Activated gamma-delta T cell treated with Interleukin-2 at 50 U/mL for 16 hours (primary cell): ENCODE measurements around the gene IRGC.

ENCODE experiments used
- DNase-seq: peaks from one replicate; pipeline ENCODE4 v3.0.0-alpha.2; 2020

The IRGC gene

DNA sequence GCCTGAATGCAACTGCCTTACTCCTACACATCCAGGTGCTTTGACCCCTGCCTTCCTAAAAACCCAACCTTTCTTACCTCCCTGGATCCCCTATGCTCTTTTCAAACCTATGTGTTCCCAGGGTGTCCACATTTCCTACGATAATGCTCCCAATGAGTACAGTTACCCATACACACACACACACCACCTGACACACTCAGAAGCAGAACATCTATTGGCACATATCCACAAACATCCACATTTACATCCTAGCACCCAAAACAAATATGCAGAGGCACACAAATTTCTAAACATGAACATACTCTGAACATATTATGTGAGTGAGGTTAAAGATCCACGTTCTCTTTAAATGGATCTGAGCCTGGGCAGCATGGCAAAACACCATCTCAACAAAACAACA, 23.5 kb upstream of the IRGC start:
- DNase-seq: no peak

DNA sequence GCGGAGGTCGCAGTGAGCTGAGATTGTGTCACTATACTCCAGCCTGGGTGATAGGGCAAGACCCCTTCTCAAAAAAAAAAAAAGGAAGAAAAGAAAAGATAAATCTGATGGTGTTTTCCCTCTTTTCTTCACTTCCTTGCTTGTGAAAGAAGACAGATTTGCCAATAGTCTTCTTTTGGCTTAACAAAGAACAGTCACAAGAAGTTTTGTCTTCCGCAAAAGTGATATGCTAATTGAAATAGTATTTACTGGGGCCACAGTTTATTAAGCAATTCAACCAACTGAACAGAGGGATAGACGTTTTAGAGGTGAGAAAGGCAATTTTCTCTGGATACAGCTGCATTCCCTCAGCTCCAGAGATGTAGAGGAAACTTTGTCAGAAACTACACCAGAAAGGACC, 23.0 kb upstream of the IRGC start:
- no peak for DNase-seq

DNA sequence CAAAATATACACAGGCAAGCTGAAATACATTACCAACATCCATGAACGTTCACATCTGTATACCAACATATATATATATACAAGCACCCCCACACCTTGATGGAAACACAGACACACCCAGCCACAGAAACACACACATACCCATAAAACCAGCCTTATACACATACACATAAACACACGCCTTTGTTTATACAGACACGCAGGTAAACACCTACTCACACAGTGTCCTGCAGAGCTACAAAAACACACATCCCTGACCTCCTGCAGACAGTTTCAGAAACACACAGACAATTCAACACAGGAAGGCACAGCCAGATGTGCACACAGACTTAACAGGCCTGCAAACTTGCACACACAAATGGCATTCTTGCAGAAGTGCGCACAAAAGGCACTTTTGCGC, 21.3 kb upstream of the IRGC start:
- DNase-seq: no peak

DNA sequence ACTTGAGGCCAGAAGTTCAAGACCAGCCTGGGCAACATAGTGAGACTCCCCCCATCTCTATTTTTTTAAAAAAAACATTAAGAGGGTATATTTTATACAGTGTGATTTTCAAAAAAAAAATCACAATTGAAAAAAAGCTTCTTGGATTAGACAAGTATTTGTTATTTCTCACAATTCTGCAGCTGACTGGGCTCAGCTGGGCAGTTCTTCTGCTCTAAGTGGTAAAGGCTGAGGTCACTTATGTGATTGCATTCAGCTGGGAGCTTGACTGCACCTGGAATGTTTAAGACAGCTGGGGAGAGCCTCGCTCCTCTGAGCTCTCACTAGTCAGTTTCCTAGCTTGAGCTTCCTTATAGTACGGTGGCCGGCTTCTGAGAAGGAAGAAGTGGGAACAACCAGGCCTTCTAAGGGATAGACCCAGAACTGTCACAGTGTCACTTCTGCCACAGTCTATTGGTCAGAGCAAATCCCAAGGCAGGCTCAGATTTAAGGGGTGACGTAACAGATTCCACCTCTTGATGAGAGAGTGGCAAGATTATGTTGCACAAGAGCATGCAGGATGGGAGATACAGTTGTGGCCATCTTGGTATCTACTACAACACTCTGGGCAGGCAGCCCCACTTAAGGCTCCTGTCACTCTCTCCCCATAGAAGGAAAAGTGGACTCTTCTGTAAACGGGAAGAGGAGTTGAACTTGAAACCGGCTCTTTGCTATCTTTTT, 19.7 kb upstream of the IRGC start:
- no peak for DNase-seq

DNA sequence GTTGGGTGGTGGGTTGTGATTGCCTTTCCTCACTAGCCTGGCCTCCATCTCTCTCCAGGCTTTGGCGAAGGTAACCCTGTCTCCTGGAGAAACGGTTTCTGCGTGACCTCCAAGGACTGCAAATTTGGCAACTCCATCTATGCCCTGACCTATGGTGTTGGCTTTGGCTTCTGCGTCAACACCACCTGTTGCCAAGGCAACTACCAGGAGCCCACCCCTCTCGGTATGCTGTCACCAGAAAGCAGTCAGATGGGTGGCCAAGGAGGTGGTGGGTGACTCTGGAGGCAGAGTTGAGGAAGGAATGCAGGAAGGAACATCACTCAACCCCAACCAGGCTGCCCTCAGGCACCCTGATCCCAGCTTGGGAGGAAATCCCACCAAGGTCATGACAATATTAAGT, 18.6 kb upstream of the IRGC start:
- DNase-seq: no peak

DNA sequence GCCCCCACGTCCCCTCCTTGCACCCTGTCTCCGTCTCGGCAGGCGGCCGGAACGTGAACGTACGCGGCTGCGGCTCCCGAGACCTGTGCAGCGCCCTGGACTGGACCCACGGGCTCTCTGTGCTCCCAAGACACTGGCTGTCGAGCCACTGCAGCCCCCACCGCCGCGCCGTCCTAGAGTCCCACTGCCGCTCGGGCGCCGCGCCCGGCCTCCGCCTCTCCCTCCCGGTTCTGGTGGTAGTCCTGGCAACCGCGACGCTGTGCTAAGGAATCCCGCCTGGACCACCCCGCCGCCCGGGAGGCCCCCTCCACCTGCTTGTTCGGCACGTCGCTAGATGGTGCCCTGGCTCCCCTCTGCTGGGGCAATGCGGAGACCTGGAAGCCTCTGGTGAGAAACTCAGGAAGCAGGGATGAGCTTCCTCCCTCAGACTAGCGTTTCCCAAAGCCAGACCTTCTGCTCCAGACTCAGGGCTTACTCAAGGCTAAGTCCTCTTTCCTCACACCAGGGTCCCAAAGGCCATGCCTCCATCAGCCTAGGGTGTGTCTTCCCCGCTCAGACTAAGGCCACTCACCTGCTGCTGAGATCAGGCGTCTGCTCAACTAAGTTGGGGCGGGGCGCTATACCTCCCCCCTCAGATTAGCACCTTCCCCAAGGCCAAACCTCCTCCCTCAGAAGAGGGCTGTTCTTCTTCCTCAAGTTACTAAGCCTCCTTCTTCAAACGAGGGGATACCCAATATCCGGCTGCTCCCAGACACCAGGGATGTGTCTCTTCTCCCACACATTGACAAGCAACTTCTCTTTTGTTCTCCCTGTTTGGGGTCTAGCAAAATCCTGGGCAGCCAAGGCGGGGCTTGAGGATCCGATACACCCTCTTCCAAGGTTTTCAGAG, 16.1 kb upstream of the IRGC start:
- DNase-seq: no peak

DNA sequence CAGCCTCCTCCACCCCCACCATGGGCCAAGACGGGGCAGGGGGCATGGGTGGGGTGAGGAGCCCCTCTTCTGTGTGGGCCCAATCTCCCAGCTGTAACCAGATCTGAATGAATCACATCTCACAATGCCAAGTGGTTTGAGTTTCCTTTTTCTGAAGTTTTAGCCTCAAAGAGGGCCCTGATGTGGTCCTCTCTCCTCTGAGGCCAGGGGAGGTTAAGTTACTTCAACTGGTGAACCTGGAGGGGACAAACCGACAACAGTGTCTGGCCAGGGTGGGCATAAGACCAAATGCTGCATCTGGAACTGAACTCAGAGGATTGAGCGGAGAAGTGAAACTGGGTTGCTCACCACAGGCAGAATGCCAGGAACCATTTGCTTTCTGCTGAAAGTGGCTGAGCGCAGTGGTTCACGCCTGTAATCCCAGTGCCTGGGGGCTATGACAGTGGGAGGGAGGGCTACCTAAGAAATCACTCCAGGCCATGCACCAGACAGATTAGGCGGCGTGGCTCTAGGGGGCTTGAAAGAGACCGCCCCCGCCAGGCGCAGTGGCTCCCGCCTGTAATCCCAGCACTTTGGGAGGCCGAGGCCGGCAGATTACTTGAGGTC, 15.4 kb upstream of the IRGC start:
- no peak for DNase-seq

DNA sequence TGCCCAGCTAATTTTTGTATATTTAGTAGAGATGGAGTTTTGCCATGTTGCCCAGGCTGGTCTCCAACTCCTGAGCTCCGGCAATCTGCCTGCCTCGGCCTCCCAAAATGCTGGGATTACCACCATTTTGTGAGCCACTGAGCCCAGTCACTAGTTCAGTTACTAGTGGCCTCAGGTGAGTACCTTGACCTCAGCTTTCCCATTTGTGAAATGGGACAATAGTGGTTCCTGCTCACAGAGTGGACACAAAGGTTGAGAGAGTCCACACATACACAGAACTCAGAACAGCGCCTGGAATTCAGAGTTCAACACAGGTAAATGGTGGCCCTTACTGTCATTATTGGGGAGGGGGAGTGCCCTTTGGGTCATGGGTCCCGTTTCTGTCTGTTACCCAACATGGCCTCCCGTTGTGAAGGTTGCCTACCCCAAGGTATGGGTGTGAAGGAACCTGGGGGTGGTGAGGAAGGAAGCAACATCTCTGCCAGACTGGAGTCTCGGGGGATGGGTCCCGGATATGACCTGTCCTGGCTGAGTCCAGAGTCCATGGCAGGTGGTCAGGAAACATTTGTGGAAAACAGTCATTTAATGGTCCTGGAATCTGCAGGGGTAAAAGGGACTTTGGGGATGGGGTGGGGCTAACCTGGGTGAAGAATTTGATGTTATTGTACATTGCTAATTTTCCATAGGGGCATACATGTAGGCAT, 11.7 kb upstream of the IRGC start:
- no peak for DNase-seq

DNA sequence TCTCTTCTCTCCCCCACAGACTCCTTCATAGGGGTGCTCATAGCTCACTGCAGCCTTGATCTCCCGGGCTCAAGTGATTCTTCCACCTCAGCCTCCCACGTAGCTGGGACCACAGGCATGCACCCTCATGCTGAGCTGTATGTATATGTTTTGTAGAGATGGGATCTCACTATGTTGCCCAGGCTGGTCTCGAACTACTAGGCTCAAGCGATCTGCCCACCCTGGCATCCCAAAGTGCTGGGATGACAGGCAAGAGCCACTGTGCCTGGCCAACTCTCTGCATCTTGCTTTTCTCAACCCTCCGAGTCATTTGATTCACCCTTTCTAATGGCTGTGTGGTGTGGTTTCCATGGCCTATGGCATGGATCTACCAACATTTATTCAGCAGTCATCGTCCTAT, 10.1 kb upstream of the IRGC start:
- no peak for DNase-seq

DNA sequence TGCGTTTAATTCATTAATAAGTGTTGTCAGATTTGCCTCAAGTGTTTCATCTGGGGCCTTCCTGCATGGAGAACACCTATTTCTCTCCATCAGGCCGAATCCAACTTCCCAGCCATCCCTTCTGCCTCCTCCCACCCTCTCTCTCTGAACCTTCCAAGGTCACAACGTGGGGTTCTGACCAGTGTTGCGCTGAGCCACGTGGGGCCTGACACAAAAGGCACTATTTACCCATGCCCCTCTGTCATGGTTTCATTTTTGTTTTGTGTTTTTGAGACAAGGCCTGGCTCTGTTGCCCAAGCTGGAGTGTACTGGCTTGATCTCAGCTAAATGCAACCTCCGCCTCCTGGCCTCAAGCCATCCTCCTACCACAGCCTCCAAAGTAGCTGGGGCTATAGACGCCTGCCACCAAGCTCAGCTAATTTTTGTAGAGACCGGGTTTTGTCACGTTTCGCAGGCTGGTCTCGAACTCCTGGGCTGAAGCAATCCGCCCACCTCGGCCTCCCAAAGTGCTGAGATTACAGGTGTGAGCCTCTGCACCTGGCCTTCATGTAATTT, 8.6 kb upstream of the IRGC start:
- no peak for DNase-seq

DNA sequence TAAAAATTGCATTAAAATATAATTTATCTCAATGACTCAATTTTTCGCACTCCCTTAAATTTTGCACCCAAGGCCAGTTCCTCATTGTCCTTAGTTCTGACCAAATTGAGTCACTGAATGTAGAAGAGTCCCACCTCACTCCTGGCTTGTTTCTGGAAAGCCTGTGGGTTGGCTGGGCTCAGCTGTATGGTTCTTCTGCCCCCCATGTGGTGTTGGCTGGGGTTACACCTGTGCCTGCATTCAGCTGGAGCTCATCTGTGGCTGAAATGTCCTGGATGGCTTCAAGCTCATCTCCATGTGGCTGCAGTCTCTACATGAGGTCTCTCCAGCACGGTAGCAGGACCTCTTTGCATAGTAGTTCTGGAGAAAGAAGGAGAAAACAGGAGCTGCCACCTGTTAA, 7.2 kb upstream of the IRGC start:
- DNase-seq: no peak

DNA sequence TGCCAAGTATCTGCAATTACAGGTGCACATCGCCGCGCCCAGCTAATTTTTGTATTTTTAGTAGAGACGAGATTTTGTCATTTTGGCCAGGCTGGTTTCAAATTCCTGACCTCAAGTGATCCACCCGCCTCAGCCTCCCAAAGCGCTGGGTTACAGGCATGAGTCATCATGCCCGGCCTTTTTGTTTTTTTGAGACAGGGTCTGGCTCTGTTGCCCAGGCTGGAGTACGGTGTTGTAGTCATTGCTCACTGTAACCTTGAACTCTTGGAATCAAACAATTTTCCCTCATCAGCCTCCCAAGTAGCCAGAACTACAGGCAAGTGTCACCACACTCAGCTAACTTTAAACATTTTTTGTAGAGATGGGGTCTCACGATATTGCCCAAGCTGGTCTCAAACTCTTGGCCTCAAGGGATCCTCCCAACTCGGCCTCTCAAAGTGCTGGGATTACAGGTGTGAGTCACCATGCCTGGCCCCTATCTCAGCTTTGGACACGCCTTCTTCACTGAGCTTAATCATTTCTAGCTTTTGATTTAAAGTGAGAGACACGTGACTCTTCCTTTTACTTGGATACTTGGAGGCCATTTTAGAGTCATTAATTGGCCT, 4.0 kb upstream of the IRGC start:
- DNase-seq: no peak

DNA sequence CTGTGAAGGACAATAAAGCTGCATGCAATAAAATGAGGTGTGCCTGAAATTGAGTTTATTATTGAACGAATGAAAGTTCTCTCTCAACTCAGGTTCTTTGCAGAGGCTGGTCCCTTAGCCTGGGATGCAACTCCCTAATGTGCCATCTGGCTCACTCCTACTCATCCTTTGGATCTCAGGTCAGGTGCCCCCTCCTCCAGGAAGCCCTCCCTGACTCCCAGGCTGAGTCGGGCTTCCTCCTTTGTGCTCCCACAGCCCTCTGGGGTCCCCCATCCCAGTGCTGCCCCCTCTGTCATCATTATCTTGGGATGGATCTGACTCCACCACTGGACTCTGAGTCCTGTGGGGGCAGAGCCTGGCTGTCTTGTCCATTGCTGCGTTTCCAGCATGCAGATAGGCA, 2.7 kb upstream of the IRGC start:
- DNase-seq: no peak

DNA sequence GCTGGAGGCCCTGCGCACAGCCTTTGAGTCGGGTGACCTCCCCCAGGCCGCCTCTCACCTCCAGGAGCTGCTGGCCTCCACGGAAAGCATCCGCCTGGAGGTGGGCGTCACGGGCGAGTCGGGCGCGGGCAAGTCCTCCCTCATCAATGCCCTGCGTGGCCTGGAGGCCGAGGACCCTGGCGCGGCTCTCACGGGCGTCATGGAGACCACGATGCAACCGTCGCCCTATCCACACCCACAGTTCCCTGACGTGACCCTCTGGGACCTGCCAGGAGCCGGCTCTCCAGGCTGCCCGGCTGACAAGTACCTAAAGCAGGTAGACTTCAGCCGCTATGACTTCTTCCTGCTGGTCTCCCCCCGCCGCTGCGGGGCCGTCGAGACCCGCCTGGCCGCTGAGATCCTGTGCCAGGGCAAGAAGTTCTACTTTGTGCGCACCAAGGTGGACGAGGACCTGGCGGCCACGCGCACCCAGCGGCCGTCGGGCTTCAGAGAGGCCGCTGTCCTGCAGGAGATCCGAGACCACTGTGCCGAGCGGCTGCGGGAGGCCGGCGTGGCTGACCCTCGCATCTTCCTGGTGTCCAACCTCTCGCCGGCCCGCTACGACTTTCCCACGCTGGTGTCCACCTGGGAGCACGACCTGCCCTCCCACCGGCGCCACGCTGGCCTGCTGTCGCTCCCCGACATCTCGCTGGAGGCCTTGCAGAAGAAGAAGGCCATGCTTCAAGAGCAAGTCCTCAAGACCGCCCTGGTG, 2.9 kb downstream of the IRGC start:
- DNase-seq: no peak

DNA sequence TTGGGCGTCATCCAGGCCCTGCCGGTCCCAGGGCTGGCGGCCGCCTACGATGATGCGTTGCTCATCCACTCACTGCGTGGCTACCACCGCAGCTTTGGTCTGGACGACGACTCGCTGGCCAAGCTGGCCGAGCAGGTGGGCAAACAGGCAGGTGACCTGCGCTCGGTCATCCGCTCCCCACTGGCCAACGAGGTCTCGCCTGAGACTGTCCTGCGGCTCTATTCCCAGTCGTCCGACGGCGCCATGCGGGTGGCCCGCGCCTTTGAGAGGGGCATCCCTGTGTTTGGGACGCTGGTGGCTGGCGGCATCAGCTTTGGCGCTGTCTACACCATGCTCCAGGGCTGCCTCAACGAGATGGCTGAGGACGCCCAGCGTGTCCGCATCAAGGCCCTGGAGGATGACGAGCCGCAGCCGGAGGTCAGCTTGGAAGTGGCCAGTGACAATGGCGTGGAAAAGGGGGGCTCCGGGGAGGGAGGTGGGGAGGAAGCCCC, 3.5 kb downstream of the IRGC start:
- DNase-seq: no peak

DNA sequence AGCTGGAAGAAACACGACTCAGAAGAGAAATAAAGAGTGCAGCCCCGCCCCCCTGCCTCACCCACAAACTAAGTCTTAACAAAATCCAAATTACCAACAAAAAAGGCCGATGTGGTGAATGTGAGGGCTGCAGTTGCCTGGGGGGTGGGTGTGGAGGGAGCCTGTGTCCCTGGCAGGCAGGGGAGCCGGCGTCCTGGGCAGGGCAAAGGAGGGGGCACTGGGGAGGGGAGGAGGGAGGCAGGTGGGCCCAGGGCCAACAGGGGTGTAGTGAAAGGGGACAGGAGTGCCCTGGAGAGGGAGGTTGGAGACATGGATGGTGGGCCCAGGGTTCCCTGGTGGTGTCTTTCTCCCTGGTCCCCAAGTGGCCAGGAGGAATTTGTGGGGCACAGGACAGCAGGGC, 4.0 kb downstream of the IRGC start:
- no peak for DNase-seq

DNA sequence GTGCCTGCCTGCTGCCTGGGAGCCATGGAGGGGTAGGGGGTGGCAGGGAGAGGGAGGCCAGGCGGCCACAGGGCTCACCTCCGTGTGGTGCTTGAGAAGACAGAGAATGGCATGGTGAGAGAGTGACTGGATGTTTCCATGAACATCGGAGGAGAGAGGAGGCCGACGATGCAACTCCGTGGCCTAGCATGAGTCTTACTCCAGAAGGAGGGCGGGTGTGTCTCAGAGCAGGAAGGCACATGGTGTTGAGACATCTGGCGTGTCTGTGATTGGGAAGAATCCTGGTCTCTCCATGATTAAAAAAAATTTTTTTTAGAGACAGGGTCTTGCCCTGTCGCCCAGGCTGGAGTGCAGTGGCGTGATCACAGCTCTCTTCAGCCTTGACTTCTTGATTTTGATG, 5.1 kb downstream of the IRGC start:
- DNase-seq: no peak

DNA sequence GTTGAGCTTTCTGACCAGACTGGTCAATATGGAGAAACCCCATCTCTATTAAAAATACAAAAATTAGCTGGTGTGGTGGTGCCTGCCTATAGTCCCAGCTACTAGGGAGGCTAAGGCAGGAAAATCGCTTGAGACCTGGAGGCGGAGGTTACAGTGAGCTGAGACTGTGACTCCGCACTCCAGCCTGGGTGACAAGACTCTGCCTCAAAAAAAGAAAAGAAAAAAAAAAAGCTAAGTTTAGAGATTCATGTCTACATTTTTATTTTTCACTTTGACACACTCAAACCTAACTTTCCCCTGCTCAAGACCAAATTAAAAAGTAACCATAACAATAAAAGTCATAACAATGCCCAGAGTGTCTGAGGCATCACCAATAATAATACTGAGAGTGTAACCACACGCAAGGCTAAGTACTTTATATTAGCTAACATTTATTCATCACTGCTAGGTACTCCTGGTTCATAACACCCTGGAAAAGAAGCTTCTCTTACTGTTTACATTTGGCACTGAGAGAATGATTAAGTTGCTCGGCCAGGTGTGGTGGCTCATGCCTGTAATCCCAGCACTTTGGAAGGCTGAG, 5.7 kb downstream of the IRGC start:
- no peak for DNase-seq

DNA sequence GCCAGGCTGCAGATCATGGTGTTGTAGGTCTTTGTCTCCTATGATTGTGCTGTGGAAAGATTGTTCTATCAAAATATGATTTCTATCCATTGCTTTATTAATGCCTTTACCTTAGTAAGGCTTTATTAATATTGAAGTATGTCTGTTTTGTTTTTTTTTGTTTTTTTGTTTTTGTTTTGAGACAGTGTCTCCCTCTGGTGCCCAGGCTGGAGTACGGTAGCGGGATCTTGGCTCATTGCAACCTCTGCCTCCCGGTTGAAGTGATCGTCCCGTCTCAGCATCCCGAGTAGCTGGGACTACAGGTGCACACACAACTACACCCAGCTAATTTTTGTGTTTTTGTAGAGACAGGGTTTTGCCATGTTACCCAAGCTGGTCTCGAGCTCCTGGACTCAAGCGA, 7.7 kb downstream of the IRGC start:
- DNase-seq: no peak

DNA sequence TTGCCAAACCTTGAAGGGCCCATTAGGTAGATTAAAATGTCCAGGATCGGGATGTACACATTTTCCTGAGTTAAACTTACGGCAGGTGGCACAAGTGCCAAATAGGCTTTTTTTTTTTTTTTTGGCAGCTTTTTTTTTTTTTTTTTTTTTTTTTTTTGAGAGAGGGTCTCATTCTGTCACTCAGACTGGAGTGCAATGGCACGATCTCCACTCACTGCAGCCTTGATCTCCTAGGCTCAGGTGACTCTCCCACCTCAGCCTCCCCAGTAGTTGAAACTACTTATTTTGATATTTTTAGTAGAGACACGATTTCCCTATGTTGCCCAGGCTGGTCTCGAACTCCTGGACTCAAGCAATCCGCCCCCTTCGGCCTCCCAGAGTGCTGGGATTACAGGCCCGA, 9.0 kb downstream of the IRGC start:
- no peak for DNase-seq

DNA sequence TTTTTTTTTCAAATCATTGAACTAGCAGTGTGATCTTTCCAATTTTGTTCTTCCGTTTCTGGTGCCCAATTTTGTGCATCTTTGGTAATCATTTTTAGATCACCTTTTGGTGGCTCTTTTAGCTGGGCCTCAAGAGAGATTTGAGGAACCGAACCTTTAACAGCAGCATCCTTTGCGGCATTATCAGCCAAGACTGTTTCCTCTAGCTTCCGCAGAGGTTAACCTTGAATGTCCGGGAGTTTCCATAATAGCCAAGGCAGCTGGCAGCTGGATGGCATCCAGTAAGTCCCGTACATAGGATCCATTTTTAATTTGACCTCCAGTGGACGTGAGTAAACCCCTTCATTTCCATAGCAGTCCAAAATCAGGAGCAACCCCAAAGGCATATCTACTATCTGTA, 9.6 kb downstream of the IRGC start:
- no peak for DNase-seq
